ENCODE measurements around the gene DENND6B.

GRCh38 chr22:50278461-50278860 is 48.4 kb downstream of the DENND6B start:
- TF ChIP-seq CTCF (IDR thresholded peaks at IDR 0.05) (no peak), POLR2A (IDR thresholded peaks at IDR 0.05) (no peak)

Data from body of pancreas (tissue), 4 donors.